CD8-positive, alpha-beta memory T cell (primary cell): ENCODE results near the gene TREX2. TPM values are rescaled to one million over a fixed set of nuclear protein-coding genes. Genes with fewer than 3 reads are reported as not detected.

ENCODE experiments used
- CTCF ChIA-PET: fragments of 350-600 bp; sonication (Branson Sonifier 250); formaldehyde crosslinking; loops from one replicate; lab custom pipeline; 2021; ENCODE audit warnings: antibody characterized with exemption; lab: Charles Lee
- POLR2A ChIA-PET: fragments of 350-600 bp; sonication (Branson Sonifier 250); formaldehyde crosslinking; loops from one replicate; lab custom pipeline; 2021; ENCODE audit warnings: antibody characterized with exemption; lab: Charles Lee
- DNase-seq, 5 donors: peaks; one replicate each; pipeline versions ENCODE4 v3.0.0 to v3.0.0-alpha.2; 2020 to 2022; ENCODE audit warnings: mixed read lengths in 1 of 5
- H3K27ac ChIP-seq: one replicate; pipeline ENCODE4 v1.7.0; 2013; ENCODE audit warnings: low read depth, mild to moderate bottlenecking, low read length, moderate library complexity
- H3K27me3 ChIP-seq: 2 replicates; pipeline ENCODE4 v1.7.0; 2013; ENCODE audit warnings: low read length, mild to moderate bottlenecking; ENCODE audit not compliant: insufficient read depth, poor library complexity, severe bottlenecking
- H3K36me3 ChIP-seq: 2 replicates; pipeline ENCODE4 v1.7.0; 2013; ENCODE audit warnings: mild to moderate bottlenecking, low read length, moderate library complexity; ENCODE audit not compliant: insufficient read depth
- H3K4me1 ChIP-seq: 2 replicates; pipeline ENCODE4 v1.7.0; 2013; ENCODE audit warnings: mild to moderate bottlenecking, low read length, moderate library complexity; ENCODE audit not compliant: insufficient read depth
- H3K4me3 ChIP-seq: 2 replicates; pipeline ENCODE4 v1.7.0; 2013; ENCODE audit warnings: mild to moderate bottlenecking, low read length
- H3K9me3 ChIP-seq: 2 replicates; pipeline ENCODE4 v1.7.0; 2013; ENCODE audit warnings: mild to moderate bottlenecking, low read length
- H3K27ac Mint-ChIP-seq, 8 donors: one replicate each; pipeline ENCODE4 v1.8.0; 2020 to 2021; ENCODE audit warnings: mixed read lengths in 8 of 8, mild to moderate bottlenecking in 6 of 8, inconsistent platforms in 3 of 8, moderate library complexity in 3 of 8
- H3K27me3 Mint-ChIP-seq, 2 donors: one replicate each; pipeline ENCODE4 v1.8.0; 2020 to 2021; ENCODE audit warnings: mixed read lengths in 2 of 2, mild to moderate bottlenecking in 1 of 2, moderate library complexity in 1 of 2
- H3K36me3 Mint-ChIP-seq, 3 donors: one replicate each; pipeline ENCODE4 v1.8.0; 2020 to 2021; ENCODE audit warnings: mixed read lengths in 3 of 3, inconsistent platforms in 1 of 3, mild to moderate bottlenecking in 1 of 3
- H3K4me1 Mint-ChIP-seq, 3 donors: one replicate each; pipeline ENCODE4 v1.8.0; 2020 to 2021; ENCODE audit warnings: mixed read lengths in 3 of 3, inconsistent platforms in 1 of 3, mild to moderate bottlenecking in 1 of 3
- H3K4me3 Mint-ChIP-seq, 7 donors: one replicate each; pipeline ENCODE4 v1.8.0; 2020 to 2021; ENCODE audit warnings: mixed read lengths in 7 of 7, mild to moderate bottlenecking in 6 of 7, moderate library complexity in 4 of 7, inconsistent platforms in 2 of 7
- H3K9me3 Mint-ChIP-seq, 5 donors: one replicate each; pipeline ENCODE4 v1.8.0; 2020 to 2022; ENCODE audit warnings: mixed read lengths in 5 of 5, mild to moderate bottlenecking in 3 of 5, moderate library complexity in 2 of 5, inconsistent platforms in 1 of 5
- polyA plus RNA-seq: library from polyadenylated mRNA; unstranded; fragments of 300-500 nt; fragmentation: Illumina TruSeq; gene quantifications from one replicate; pipeline ENCODE4 v1.2.3, GENCODE V29; 2021
- total RNA-seq, 2 experiments: library from RNA; stranded (reverse); gene quantifications; one replicate each; pipeline ENCODE4 v1.2.3, GENCODE V29; 2021

The TREX2 gene
- total and polyA plus RNA-seq, 3 experiments from 2014 or later, result 0.77 to 2.3 (median 1.9) TPM

DNA sequence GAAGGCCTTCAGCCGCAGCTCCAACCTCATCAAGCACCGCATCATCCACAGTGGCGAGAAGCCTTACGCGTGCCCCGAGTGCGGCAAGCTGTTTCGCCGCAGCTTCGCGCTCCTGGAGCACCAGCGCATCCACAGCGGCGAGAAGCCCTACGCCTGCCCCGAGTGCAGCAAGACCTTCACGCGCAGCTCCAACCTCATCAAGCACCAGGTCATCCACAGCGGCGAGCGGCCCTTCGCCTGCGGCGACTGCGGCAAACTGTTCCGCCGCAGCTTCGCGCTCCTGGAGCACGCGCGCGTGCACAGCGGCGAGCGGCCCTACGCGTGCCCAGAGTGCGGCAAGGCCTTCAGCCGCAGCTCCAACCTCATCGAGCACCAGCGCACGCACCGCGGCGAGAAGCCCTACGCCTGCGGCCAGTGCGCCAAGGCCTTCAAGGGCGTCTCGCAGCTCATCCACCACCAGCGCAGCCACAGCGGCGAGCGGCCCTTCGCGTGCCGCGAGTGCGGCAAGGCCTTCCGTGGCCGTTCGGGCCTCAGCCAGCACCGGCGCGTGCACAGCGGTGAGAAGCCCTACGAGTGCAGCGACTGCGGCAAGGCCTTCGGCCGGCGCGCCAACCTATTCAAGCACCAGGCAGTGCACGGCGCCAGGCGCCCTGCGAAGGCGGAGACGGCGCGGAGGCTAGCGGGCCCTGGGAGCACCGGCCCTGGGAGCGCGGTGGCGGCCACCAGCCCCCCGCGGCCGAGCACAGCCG lies 24.8 kb downstream of the TREX2 start:
- Histone ChIP-seq H3K4me3 (no peak overlapping the region), H3K27me3 (no peaks in the 10 kb centered on the region), H3K4me1 (no peaks in the 10 kb centered on the region), H3K27ac (no peak overlapping the region), H3K36me3 (no peaks in the 10 kb centered on the region), H3K9me3 (no peaks in the 10 kb centered on the region)
- DNase-seq, result no peak
- no peaks in the 10 kb centered on the region for H3K4me1 Mint-ChIP-seq
- no peaks in the 10 kb centered on the region for H3K9me3 Mint-ChIP-seq
- ChIA-PET CTCF (no interaction called here), POLR2A (no interaction called here)
- H3K4me3 Mint-ChIP-seq, result no peak overlapping the region
- H3K36me3 Mint-ChIP-seq, result peaks cover 0 to 6% (median 0%) of the 10 kb centered on the region in 3 donors
- no peak overlapping the region for H3K27ac Mint-ChIP-seq
- H3K27me3 Mint-ChIP-seq, result peaks cover 0 to 8% of the 10 kb centered on the region in 2 donors

- peaks cover 3 to 7% of the 10 kb centered on the region in 2 donors for H3K27me3 Mint-ChIP-seq
- no peak overlapping the region for H3K27ac Mint-ChIP-seq
- Histone ChIP-seq H3K27me3 (no peaks in the 10 kb centered on the region), H3K4me1 (no peaks in the 10 kb centered on the region), H3K9me3 (no peaks in the 10 kb centered on the region), H3K36me3 (no peaks in the 10 kb centered on the region), H3K27ac (no peak overlapping the region), H3K4me3 (no peak overlapping the region)
- peaks cover 0 to 6% (median 0%) of the 10 kb centered on the region in 3 donors for H3K36me3 Mint-ChIP-seq
- ChIA-PET CTCF (no interaction called here), POLR2A (no interaction called here)
- DNase-seq, result no peak
- peaks cover 0 to 4% (median 2%) of the 10 kb centered on the region in 3 donors for H3K4me1 Mint-ChIP-seq
- H3K4me3 Mint-ChIP-seq, result no peak overlapping the region
- H3K9me3 Mint-ChIP-seq, result no peaks in the 10 kb centered on the region
Observed at GRCh38 chrX:153417637-153418036, 28.2 kb downstream of the TREX2 start.

DNA sequence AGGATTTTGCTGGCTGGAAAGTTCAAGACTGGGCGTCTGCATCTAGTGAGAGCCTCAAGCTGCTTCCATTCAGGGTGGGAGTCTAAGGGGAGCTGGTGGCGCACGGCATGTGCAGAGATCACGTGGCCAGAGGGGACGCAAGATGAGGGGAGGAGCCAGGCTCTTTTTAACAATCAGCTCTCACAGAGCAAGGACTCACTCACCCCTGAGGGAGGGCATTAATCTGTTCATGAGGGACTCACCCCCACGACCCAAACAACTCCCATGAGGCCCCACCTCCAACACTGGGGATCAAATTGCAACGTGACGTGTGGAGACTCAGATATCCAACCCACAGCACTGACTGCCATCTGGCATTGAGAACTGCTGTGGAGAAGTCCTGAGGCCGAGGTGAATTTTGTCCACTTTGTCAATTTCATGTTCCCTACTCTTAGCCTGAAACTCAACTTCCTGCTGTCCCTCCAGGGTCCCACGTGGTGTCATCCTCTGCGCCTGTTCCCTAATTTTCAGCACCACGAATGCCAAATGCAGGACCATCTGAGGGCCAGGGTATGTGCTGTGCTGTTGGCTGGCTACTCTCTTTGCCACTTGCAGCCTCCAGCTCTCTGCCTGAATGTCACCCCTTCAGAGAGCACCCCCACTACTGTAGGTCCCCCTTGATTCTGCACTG lies 28.9 kb downstream of the TREX2 start:
- no peak overlapping the region for H3K4me3 ChIP-seq
- no peaks in the 10 kb centered on the region for H3K9me3 ChIP-seq
- CTCF ChIA-PET, result no interaction called here
- Mint-ChIP-seq H3K4me1 (peaks cover 6 to 11% (median 8%) of the 10 kb centered on the region in 3 donors), H3K27me3 (peaks cover 3 to 9% of the 10 kb centered on the region in 2 donors), H3K9me3 (no peaks in the 10 kb centered on the region), H3K36me3 (peaks cover 0 to 6% (median 0%) of the 10 kb centered on the region in 3 donors), H3K4me3 (no peak overlapping the region), H3K27ac (no peak overlapping the region)
- no peak for DNase-seq
- no peaks in the 10 kb centered on the region for H3K36me3 ChIP-seq
- H3K4me1 ChIP-seq, result no peaks in the 10 kb centered on the region
- POLR2A ChIA-PET, result no interaction called here
- H3K27ac ChIP-seq, result no peak overlapping the region
- H3K27me3 ChIP-seq, result no peaks in the 10 kb centered on the region

DNA sequence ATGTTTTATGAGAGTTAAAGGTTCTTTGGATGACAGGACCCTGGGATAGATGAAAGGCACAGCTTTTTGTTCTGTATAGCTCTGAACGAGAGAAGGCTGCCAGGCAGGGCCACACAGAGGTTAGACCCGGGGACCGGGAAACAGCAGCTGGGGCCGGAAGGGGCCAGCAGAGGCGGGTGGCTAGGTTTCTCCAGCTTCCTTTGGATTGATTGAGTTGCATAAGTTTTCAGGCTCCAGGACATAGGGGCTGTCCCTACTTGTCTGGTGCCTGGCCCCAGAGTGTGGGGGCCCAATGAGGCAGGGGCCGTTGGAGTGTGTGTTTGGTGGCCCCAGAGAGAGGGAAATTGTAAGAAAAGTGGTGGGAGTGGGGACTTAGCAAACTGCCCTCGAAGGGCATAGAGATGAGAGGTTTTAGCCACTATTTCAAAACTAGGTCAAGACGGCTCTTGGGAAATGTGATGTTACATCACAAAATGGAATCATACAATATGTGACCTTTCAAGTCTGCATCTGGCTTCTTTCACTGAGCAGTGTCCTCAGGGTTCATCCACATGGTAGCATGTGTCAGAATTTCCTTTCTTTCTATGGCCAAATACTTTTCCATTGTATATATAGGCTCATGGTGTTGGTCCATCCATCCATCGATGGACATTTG lies 30.9 kb downstream of the TREX2 start:
- Histone ChIP-seq H3K4me1 (no peaks in the 10 kb centered on the region), H3K27ac (no peak overlapping the region), H3K4me3 (no peak overlapping the region), H3K27me3 (no peaks in the 10 kb centered on the region), H3K9me3 (no peaks in the 10 kb centered on the region), H3K36me3 (no peaks in the 10 kb centered on the region)
- Mint-ChIP-seq H3K9me3 (no peaks in the 10 kb centered on the region), H3K4me3 (peak overlapping the region in 1 of 7 donors; percentile 28), H3K36me3 (peaks cover 0 to 4% (median 0%) of the 10 kb centered on the region in 3 donors), H3K4me1 (peaks cover 8 to 15% (median 9%) of the 10 kb centered on the region in 3 donors), H3K27ac (no peak overlapping the region), H3K27me3 (peaks cover 3 to 14% of the 10 kb centered on the region in 2 donors)
- ChIA-PET POLR2A (no interaction called here), CTCF (no interaction called here)
- no peak for DNase-seq

DNA sequence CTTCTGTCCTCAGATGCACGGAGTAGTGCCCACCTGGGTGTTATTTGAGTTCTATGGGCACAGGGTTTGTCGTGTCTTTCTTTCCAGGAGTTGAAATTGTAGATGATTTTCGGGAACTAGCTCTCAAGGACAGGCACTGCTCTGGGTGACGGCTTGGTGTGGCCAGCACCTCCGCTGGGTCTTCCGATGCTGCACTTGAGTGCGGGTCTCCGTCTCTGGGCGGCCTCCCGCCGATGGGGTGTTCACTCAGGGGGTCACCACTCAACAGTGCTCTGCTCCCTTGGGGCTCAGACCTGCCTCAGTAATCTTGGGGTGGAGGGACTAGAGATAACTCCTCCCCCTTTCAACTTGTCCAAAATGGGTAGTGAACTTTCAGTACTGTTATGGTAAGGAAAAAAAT lies 32.1 kb downstream of the TREX2 start:
- ChIA-PET CTCF (no interaction called here), POLR2A (no interaction called here)

GRCh38 chrX:153412746-153413720 lies 32.8 kb downstream of the TREX2 start:
- Mint-ChIP-seq H3K9me3 (no peaks in the 10 kb centered on the region), H3K27me3 (peaks cover 3 to 13% of the 10 kb centered on the region in 2 donors), H3K36me3 (no peaks in the 10 kb centered on the region), H3K4me3 (peak overlapping the region in 4 of 7 donors; percentile 65 to 84 (median 74)), H3K4me1 (peaks cover 8 to 15% (median 9%) of the 10 kb centered on the region in 3 donors), H3K27ac (no peak overlapping the region)
- no peak overlapping the region for H3K4me3 ChIP-seq
- no peaks in the 10 kb centered on the region for H3K36me3 ChIP-seq
- DNase-seq, result no peak
- H3K27me3 ChIP-seq, result no peaks in the 10 kb centered on the region
- H3K27ac ChIP-seq, result no peak overlapping the region
- no peaks in the 10 kb centered on the region for H3K4me1 ChIP-seq
- CTCF ChIA-PET, result no interaction called here
- no peaks in the 10 kb centered on the region for H3K9me3 ChIP-seq
- POLR2A ChIA-PET, result no interaction called here

More for the DNA sequence above, 32.1 kb downstream of the TREX2 start:
- Histone ChIP-seq H3K4me3 (no peak overlapping the region), H3K27me3 (no peaks in the 10 kb centered on the region), H3K9me3 (no peaks in the 10 kb centered on the region), H3K36me3 (no peaks in the 10 kb centered on the region), H3K27ac (no peak overlapping the region), H3K4me1 (no peaks in the 10 kb centered on the region)
- H3K9me3 Mint-ChIP-seq, result no peaks in the 10 kb centered on the region
- H3K4me3 Mint-ChIP-seq, result peak overlapping the region in 1 of 7 donors; percentile 31
- DNase-seq, result no peak
- no peak overlapping the region for H3K27ac Mint-ChIP-seq
- H3K27me3 Mint-ChIP-seq, result peaks cover 3 to 14% of the 10 kb centered on the region in 2 donors
- peaks cover 8 to 15% (median 9%) of the 10 kb centered on the region in 3 donors for H3K4me1 Mint-ChIP-seq
- peaks cover 0 to 2% (median 0%) of the 10 kb centered on the region in 3 donors for H3K36me3 Mint-ChIP-seq

GRCh38 chrX:153411988-153412574 lies 33.8 kb downstream of the TREX2 start:
- ChIA-PET POLR2A (interaction anchor here (0.6 kb wide), 1 partner anchor 301 kb away, joined by 3 read pairs; no protein-coding TSS in a partner anchor), CTCF (no interaction called here)
- Mint-ChIP-seq H3K27ac (peak overlapping the region in 3 of 8 donors; percentile 18 to 87 (median 48)), H3K27me3 (peaks cover 3 to 15% of the 10 kb centered on the region in 2 donors), H3K9me3 (no peaks in the 10 kb centered on the region), H3K4me1 (peaks cover 8 to 15% (median 9%) of the 10 kb centered on the region in 3 donors), H3K36me3 (no peaks in the 10 kb centered on the region), H3K4me3 (peak overlapping the region; percentile 65 to 84 (median 76))
- H3K4me3 ChIP-seq, result peak overlapping the region; percentile 37
- no peaks in the 10 kb centered on the region for H3K27me3 ChIP-seq
- no peak for DNase-seq
- no peaks in the 10 kb centered on the region for H3K9me3 ChIP-seq
- no peak overlapping the region for H3K27ac ChIP-seq
- H3K36me3 ChIP-seq, result no peaks in the 10 kb centered on the region
- no peaks in the 10 kb centered on the region for H3K4me1 ChIP-seq
